Measurements from ENCODE around the gene SAA2.
"Not testable (repeated sequence)": the region's sequence is repeated elsewhere in the genome, so short reads cannot be mapped to it uniquely, and the experiment has no call there.

SAA2 gene

GRCh38 chr11:18248561-18248960 is at the start of gene SAA2:
Gene SAA2, minus strand, starts transcription at chr11:18248668. Its CDS starts 657 bp downstream, at chr11:18248011.
- no peak for DNase-seq (ENCODE audit: low read depth, low spot score)

- DNase-seq (ENCODE audit: low read depth, low spot score), result no peak
These were observed 46.8 kb upstream of the SAA2 start for GRCh38 chr11:18295316-18295715.

DNA sequence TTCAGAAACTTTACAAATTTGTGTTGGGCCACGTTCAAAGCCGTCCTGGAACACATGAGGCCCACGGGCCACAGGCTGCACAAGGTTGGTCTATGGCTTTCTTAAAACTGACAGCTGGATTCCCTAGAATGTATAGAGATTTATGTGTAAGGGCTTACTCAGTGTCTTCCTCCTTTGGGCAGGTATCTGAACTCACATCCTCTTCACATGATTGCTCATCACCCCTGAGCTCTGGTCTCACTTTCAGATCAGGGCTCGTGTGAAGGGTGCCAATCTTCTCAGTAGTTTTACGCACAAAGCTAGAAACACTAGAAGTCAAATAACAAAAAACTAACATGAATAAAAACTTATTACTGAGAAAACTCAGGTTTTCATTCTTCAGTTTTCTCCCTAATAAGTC is 46.4 kb upstream of the SAA2 start:
- no peak for DNase-seq (ENCODE audit: low read depth, low spot score)

DNA sequence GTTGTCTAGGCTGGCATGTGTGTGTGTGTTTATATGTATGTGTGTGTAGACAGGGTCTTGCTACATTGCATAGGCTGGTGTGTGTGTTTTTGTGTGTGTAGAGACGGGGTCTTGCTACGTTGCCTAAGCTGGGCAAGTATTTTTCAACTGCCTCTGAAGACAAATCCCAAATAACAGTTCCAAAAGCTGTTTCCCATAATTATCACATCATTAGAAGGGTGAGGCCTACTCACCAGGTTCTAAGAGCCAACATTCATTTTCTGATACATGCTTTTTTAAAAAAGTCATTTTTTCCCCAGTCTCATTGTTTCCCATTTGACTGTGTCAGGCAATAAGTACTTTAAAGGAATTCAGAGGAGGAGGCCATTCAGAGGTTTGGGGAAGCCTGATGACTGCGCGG is 40.4 kb upstream of the SAA2 start:
- no peak for DNase-seq (ENCODE audit: low read depth, low spot score)

- no peak for DNase-seq (ENCODE audit: low read depth, low spot score)
These were observed 37.4 kb upstream of the SAA2 start for GRCh38 chr11:18285841-18286240.

- no peak for DNase-seq (ENCODE audit: low read depth, low spot score)
These were observed 34.2 kb upstream of the SAA2 start for GRCh38 chr11:18282626-18283025.

DNA sequence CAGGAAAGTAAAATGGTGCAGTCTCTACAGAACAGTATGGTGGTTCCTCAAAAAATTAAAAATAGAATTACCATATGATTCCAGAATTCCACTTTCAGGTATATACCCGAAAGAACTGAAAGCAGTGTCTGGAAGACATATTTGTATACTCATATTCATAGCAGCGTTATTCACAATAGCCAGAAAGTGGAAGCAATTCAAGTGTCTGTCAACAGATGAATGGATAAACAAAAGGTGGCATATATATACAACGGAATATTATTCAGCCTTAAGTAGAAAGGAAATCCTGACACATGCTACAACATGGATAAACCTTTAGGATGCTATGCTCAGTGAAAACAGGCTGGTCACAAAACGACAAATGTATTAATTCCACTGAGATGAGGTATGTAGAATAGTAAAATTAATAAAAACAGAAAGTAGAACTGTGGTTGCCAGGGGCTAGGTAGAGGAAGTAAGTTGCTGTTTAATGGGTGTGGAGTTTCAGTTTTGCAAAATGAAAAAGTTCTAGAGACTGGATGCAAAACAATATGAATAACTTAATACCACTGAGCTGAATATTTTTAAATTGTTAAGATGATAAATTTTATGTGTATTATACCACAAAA is 32.1 kb upstream of the SAA2 start:
- DNase-seq (ENCODE audit: low read depth, low spot score), result no peak

DNA sequence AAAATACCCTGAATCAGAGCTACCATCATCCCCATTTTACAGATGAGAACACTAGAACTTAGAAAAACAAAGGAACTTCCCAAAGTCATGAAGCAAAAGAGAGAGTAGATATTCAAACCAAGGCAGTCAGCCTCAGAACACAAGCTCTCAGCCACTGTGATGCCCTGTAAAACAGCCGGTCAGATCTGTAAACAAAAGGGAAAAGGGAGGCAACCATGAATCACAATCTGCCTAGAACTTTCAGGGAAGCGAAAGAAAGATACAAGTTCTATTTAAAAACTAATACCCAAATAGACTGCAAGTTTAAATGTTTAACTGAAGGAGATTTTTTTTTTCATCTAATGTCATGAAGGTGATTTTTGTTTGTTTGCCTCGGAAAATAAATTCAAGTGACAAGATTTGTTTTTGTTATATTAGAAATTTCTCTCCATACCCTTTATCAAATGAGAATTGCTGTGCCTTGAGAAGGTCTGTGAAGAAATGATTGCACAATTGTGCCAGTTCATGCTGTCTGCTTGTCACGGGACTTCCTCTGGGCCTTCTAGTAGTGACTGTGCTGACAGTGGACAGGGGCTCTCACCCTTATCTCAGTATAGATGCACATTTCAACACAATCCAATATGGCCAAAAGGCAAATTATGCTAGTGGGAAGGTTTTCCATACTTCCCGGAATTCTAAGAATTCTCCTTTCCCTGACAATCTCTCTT is 29.2 kb upstream of the SAA2 start:
- no peak for DNase-seq (ENCODE audit: low read depth, low spot score)

- no peak for DNase-seq (ENCODE audit: low read depth, low spot score)
These were observed 22.7 kb upstream of the SAA2 start for GRCh38 chr11:18271206-18271605.

GRCh38 chr11:18270102-18270501 is 21.6 kb upstream of the SAA2 start:
- DNase-seq (ENCODE audit: low read depth, low spot score), result no peak

GRCh38 chr11:18269252-18269651 is 20.8 kb upstream of the SAA2 start:
- DNase-seq (ENCODE audit: low read depth, low spot score), result not testable (repeated sequence)

GRCh38 chr11:18267335-18268133 is 19.1 kb upstream of the SAA2 start:
- not testable (repeated sequence) for DNase-seq (ENCODE audit: low read depth, low spot score)

DNA sequence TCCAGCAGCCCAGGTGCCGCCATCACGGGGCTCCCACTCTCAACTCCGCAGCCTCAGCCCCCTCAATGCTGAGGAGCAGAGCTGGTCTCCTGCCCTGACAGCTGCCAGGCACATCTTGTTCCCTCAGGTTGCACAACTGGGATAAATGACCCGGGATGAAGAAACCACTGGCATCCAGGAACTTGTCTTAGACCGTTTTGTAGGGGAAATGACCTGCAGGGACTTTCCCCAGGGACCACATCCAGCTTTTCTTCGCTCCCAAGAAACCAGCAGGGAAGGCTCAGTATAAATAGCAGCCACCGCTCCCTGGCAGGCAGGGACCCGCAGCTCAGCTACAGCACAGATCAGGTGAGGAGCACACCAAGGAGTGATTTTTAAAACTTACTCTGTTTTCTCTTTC is 17.5 kb upstream of the SAA2 start, which contains the start of gene SAA1:
SAA1 (plus strand) TSS at position 316 of the 400 bp plus-strand sequence. CDS start 624 bp downstream, outside the sequence.
- DNase-seq (ENCODE audit: low read depth, low spot score), result no peak

- DNase-seq (ENCODE audit: low read depth, low spot score), result no peak
These were observed 16.4 kb upstream of the SAA2 start for GRCh38 chr11:18264677-18265555.

DNA sequence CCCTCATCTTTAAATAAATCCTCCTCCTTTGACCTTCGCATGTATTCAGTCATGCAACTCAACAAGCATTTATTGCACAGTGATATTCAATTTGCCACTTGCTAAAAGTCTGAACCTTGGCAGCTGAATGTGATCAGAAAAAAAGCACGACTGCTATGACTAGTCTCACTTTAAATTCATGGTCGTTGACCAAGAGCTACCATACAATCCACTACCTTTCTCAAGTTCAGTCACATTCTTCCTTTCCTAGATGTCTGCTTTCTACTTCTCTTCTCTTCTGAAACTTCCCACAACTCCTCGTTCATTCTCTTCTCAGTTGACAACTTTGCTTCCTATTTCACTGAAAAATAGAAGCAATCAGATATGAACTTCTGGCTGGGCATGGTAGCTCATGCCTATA is 15.6 kb upstream of the SAA2 start:
- DNase-seq (ENCODE audit: low read depth, low spot score), result no peak

GRCh38 chr11:18262681-18263350 is 14.3 kb upstream of the SAA2 start:
- DNase-seq (ENCODE audit: low read depth, low spot score), result not testable (repeated sequence)

- DNase-seq (ENCODE audit: low read depth, low spot score), result no peak
These were observed 13.3 kb upstream of the SAA2 start for GRCh38 chr11:18261721-18262120.

DNA sequence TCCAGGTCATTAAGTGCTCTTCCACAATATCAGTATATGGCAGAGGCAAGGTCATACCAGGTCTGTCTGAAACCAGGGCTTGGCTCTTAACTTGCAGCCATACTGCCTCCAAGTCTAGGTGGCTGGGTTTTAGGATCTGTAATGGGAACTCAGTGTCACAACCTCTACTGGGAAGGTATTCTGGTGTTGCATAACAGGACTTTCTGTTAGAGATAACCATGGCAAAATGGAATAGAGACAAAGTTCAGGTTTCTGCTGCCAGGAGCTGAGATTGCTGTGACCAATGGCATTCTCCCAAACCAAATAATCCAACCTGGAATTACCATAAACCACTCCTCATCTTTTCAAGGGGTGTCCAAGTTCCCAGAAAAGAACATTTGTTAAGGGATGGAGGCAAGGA is 10.8 kb upstream of the SAA2 start:
- no peak for DNase-seq (ENCODE audit: low read depth, low spot score)

DNA sequence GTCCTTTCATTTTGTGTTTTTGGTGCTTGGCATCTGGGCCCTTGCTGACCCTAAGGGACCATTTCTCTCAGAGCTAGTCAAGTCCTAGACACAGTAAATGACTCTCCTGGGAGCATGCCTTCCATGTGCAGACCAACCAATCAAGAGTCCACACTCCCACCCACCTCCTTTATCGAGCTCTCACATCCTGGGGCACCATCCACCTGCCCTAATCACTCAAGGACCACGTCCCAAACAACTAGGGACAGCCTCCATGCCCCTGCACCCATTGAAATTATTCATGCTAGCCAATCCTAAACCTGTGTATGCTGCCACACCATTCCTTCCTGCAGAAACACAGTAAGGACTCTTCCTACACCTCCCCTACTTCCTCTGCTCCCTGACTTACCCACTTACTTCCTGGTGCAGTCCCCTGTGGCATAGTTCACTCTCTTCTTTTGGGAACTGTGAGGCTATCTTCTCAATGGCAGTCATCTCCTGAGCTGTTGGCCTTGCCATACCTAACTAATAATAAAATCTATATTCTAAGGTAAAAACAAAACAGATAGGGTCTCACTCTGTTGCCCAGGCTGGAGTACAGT is 6.4 kb upstream of the SAA2 start:
- DNase-seq (ENCODE audit: low read depth, low spot score), result no peak

DNA sequence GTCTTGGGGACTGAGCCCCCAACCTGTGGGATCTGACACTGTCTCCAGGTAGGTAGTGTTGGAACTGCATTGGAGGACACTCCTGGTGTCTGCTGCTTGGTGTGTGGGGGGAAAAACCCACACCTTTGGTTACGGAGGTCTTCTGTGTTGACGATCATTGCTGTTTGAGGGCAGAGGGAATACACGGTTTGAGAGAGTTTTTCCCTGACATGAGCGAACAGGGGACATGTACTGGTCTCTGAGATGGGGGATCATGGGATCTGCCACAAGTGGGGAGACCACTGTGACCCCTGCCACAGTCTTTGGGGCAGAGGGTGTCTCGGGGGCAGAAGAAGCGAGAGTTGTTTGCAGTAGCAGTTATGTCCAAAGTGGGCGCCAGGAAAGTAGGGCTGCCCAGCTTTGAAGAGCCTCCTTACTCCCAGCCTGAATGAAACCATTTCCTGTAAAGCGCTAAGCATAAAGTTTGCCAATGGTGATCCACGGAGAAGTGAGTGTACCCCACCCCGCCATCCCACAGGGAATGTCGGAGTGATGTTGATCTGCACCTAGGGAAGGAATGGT is 5.4 kb upstream of the SAA2 start:
- no peak for DNase-seq (ENCODE audit: low read depth, low spot score)
